HFFc6 (cell line): ENCODE data around the gene MYLK2. TPM values are rescaled to one million over a fixed set of nuclear protein-coding genes. Genes with fewer than 3 reads are reported as not detected.

Experiments used
- DNase-seq: peaks from one replicate; pipeline ENCODE4 v3.0.0-alpha.2; 2018
- H3K27ac Mint-ChIP-seq: 2 replicates; pipeline ENCODE4 v1.8.0; 2020; ENCODE audit warnings: mild to moderate bottlenecking, mixed read lengths
- H3K27me3 Mint-ChIP-seq: 2 replicates; pipeline ENCODE4 v1.8.0; 2021; ENCODE audit warnings: mild to moderate bottlenecking, moderate library complexity, mixed read lengths; ENCODE audit not compliant: insufficient read depth
- H3K36me3 Mint-ChIP-seq: 2 replicates; pipeline ENCODE4 v1.8.0; 2021; ENCODE audit warnings: low read depth, mixed read lengths
- H3K4me1 Mint-ChIP-seq: 2 replicates; pipeline ENCODE4 v1.8.0; 2020; ENCODE audit warnings: low read depth, mixed read lengths
- H3K4me3 Mint-ChIP-seq: 2 replicates; pipeline ENCODE4 v1.8.0; 2020; ENCODE audit warnings: mild to moderate bottlenecking, moderate library complexity, mixed read lengths
- H3K9me3 Mint-ChIP-seq: 2 replicates; pipeline ENCODE4 v1.8.0; 2020; ENCODE audit warnings: mild to moderate bottlenecking, mixed read lengths
- CTCF ChIP-seq: fragments of 200-600 bp; sonication (generic); IDR thresholded peaks from 2 replicates; pipeline ENCODE4 v1.5.0; 2021; ENCODE audit warnings: antibody characterized with exemption, mild to moderate bottlenecking
- total RNA-seq, 6 experiments: library from RNA; stranded (reverse); fragmentation: NEBNext Ultra II Directional; extraction: Animal tissue kit (Norgen Biotek cat#: 25700); gene quantifications; 2 replicates in 1 of 6; 3 replicates in 5 of 6; pipeline ENCODE4 v1.2.3, GENCODE V29; 2021

The MYLK2 gene
- total RNA-seq, 6 experiments from 2014 or later: 0.07 to 0.30 (median 0.16) TPM

GRCh38 chr20:31872406-31872805 lies 53.2 kb downstream of the MYLK2 start:
- no peak overlapping the region for H3K4me3 Mint-ChIP-seq
- no peak overlapping the region for H3K27ac Mint-ChIP-seq
- TF ChIP-seq CTCF: no peak
- H3K36me3 Mint-ChIP-seq: no peaks in the 10 kb centered on the region
- H3K27me3 Mint-ChIP-seq: peaks cover 53% of the 10 kb centered on the region
- DNase-seq: no peak
- peaks cover 7% of the 10 kb centered on the region for H3K4me1 Mint-ChIP-seq
- H3K9me3 Mint-ChIP-seq: no peaks in the 10 kb centered on the region

GRCh38 chr20:31875671-31876070 lies 56.5 kb downstream of the MYLK2 start:
- TF ChIP-seq CTCF: no peak
- DNase-seq: no peak
- H3K9me3 Mint-ChIP-seq: no peaks in the 10 kb centered on the region
- no peak overlapping the region for H3K27ac Mint-ChIP-seq
- H3K4me3 Mint-ChIP-seq: no peak overlapping the region
- H3K27me3 Mint-ChIP-seq: peaks cover 33% of the 10 kb centered on the region
- H3K4me1 Mint-ChIP-seq: peaks cover 2% of the 10 kb centered on the region; the same call in 1 of the 2 replicates
- no peaks in the 10 kb centered on the region for H3K36me3 Mint-ChIP-seq

GRCh38 chr20:31877684-31878083 lies 58.5 kb downstream of the MYLK2 start:
- no peak for TF ChIP-seq CTCF
- peaks cover 6% of the 10 kb centered on the region; the same call in 1 of the 2 replicates for H3K4me1 Mint-ChIP-seq
- no peak for DNase-seq
- no peaks in the 10 kb centered on the region for H3K36me3 Mint-ChIP-seq
- H3K27ac Mint-ChIP-seq: no peak overlapping the region
- no peak overlapping the region for H3K4me3 Mint-ChIP-seq
- no peaks in the 10 kb centered on the region for H3K9me3 Mint-ChIP-seq
- H3K27me3 Mint-ChIP-seq: peaks cover 19% of the 10 kb centered on the region

GRCh38 chr20:31879143-31879987 lies 60.2 kb downstream of the MYLK2 start:
- H3K27ac Mint-ChIP-seq: peak overlapping the region; percentile 93
- H3K27me3 Mint-ChIP-seq: peaks cover 9% of the 10 kb centered on the region
- peaks cover 6% of the 10 kb centered on the region; the same call in 1 of the 2 replicates for H3K4me1 Mint-ChIP-seq
- TF ChIP-seq CTCF: no peak
- peak; percentile 94 for DNase-seq
- peak overlapping the region; percentile 91 for H3K4me3 Mint-ChIP-seq
- no peaks in the 10 kb centered on the region for H3K9me3 Mint-ChIP-seq
- no peaks in the 10 kb centered on the region for H3K36me3 Mint-ChIP-seq

- H3K27me3 Mint-ChIP-seq: peaks cover 5% of the 10 kb centered on the region
- peaks cover 6% of the 10 kb centered on the region; the same call in 1 of the 2 replicates for H3K4me1 Mint-ChIP-seq
- H3K27ac Mint-ChIP-seq: no peak overlapping the region
- H3K4me3 Mint-ChIP-seq: no peak overlapping the region
- H3K9me3 Mint-ChIP-seq: no peaks in the 10 kb centered on the region
- no peak for DNase-seq
- H3K36me3 Mint-ChIP-seq: no peaks in the 10 kb centered on the region
- TF ChIP-seq CTCF: no peak
Measured at GRCh38 chr20:31881945-31882344, 62.8 kb downstream of the MYLK2 start.
